ENCODE results near the gene RPL13A. TPM values are rescaled to one million over a fixed set of nuclear protein-coding genes. Genes with fewer than 3 reads are reported as not detected.
A peak's percentile ranks its signal among the peaks of the same experiment; 100 is the strongest.

The RPL13A gene
- total and polyA plus RNA-seq, 9 of the 15 experiments (the other 6 are each of a cell fraction or from before 2014, with no cell fraction given), result 1,744 to 5,482 (median 2,949) TPM

DNA sequence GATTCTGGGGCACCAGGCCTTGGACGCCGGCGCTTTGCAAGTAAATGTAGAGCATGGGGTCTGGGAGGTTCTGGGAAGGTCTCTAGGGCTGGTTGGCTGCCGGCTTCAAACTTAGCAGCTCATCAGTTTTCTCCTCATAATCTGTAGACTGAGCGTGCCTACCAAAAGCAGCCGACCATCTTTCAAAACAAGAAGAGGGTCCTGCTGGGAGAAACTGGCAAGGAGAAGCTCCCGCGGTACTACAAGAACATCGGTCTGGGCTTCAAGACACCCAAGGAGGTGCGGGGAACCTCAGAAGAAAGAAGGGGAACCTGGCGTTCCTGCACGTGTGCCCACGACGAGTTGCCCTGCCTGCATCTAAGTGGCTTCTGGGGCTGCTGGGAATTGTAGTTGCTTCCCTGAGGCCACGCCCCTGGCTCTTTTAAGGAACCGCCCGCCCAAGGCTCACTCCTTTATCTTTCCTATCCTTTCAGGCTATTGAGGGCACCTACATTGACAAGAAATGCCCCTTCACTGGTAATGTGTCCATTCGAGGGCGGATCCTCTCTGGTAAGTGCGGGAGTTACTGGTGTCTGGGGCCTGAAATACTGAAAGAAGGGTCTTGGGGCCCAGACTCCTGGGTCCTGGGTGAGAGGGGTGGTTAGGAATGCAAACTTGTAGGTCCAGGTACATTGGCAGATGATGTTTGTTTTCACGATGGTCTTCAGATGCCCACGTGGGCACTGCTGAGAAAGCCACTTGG is 9.8 kb downstream of the RPL13A start (continued):
- TF ChIP-seq, protein P1, sequence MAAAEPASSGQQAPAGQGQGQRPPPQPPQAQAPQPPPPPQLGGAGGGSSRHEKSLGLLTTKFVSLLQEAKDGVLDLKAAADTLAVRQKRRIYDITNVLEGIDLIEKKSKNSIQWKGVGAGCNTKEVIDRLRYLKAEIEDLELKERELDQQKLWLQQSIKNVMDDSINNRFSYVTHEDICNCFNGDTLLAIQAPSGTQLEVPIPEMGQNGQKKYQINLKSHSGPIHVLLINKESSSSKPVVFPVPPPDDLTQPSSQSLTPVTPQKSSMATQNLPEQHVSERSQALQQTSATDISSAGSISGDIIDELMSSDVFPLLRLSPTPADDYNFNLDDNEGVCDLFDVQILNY (CRISPR knock-in tag; IDR thresholded peaks at IDR 0.05), result no peak
- no peak for TF ChIP-seq NR2F6 (CRISPR knock-in tag; IDR thresholded peaks at IDR 0.05)
- no peak for TF ChIP-seq ZNF282 (CRISPR knock-in tag; IDR thresholded peaks at IDR 0.05)
- TF ChIP-seq RBM15 (IDR thresholded peaks at IDR 0.05; ENCODE audit: insufficient read depth, low read length), result no peak
- peak; percentile 69 for TF ChIP-seq KDM5B (IDR thresholded peaks at IDR 0.05; ENCODE audit: insufficient replicate concordance, low read depth, low read length)
- TF ChIP-seq WHSC1 (IDR thresholded peaks at IDR 0.05; ENCODE audit: low read length), result no peak
- TF ChIP-seq SMARCA4 (IDR thresholded peaks at IDR 0.05), result no peak
- TF ChIP-seq ZNF445 (CRISPR knock-in tag; IDR thresholded peaks at IDR 0.05; ENCODE audit: low read depth), result no peak
- TF ChIP-seq, protein P2, sequence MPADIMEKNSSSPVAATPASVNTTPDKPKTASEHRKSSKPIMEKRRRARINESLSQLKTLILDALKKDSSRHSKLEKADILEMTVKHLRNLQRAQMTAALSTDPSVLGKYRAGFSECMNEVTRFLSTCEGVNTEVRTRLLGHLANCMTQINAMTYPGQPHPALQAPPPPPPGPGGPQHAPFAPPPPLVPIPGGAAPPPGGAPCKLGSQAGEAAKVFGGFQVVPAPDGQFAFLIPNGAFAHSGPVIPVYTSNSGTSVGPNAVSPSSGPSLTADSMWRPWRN (IDR thresholded peaks at IDR 0.05; ENCODE audit: low read depth), result no peak
- TF ChIP-seq, protein P3, sequence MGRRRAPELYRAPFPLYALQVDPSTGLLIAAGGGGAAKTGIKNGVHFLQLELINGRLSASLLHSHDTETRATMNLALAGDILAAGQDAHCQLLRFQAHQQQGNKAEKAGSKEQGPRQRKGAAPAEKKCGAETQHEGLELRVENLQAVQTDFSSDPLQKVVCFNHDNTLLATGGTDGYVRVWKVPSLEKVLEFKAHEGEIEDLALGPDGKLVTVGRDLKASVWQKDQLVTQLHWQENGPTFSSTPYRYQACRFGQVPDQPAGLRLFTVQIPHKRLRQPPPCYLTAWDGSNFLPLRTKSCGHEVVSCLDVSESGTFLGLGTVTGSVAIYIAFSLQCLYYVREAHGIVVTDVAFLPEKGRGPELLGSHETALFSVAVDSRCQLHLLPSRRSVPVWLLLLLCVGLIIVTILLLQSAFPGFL (CRISPR knock-in tag; IDR thresholded peaks at IDR 0.05), result no peak
- no peak for TF ChIP-seq SNIP1 (IDR thresholded peaks at IDR 0.05; ENCODE audit: low read depth)
- TF ChIP-seq XRCC3 (IDR thresholded peaks at IDR 0.05), result no peak
- TF ChIP-seq, protein P4, sequence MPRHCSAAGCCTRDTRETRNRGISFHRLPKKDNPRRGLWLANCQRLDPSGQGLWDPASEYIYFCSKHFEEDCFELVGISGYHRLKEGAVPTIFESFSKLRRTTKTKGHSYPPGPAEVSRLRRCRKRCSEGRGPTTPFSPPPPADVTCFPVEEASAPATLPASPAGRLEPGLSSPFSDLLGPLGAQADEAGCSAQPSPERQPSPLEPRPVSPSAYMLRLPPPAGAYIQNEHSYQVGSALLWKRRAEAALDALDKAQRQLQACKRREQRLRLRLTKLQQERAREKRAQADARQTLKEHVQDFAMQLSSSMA (CRISPR knock-in tag; IDR thresholded peaks at IDR 0.05), result no peak
- no peak for TF ChIP-seq SMARCE1 (IDR thresholded peaks at IDR 0.05)
- no peak for TF ChIP-seq TRIM24 (IDR thresholded peaks at IDR 0.05)
- no peak for TF ChIP-seq HMG20A (CRISPR knock-in tag; conservative IDR thresholded peaks at IDR 0.05)
- TF ChIP-seq PURB (CRISPR knock-in tag; IDR thresholded peaks at IDR 0.05; ENCODE audit: low read depth), result no peak
- TF ChIP-seq, protein P5, sequence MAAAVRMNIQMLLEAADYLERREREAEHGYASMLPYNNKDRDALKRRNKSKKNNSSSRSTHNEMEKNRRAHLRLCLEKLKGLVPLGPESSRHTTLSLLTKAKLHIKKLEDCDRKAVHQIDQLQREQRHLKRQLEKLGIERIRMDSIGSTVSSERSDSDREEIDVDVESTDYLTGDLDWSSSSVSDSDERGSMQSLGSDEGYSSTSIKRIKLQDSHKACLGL (CRISPR knock-in tag; IDR thresholded peaks at IDR 0.05; ENCODE audit: borderline replicate concordance, poor library complexity, severe bottlenecking), result no peak
- TF ChIP-seq HDAC8 (tag; IDR thresholded peaks at IDR 0.05), result no peak
- no peak for TF ChIP-seq TAF7 (tag; IDR thresholded peaks at IDR 0.05)
- no peak for TF ChIP-seq HLTF (IDR thresholded peaks at IDR 0.05)
- TF ChIP-seq ZNF780A (CRISPR knock-in tag; IDR thresholded peaks at IDR 0.05), result no peak
- TF ChIP-seq IRF2 (CRISPR knock-in tag; IDR thresholded peaks at IDR 0.05), result no peak
- no peak for TF ChIP-seq NEUROD1 (IDR thresholded peaks at IDR 0.05; ENCODE audit: borderline replicate concordance, low read depth, low read length, partially characterized antibody)
- no peak for TF ChIP-seq KAT2B (IDR thresholded peaks at IDR 0.05; ENCODE audit: low read depth, low read length)
- TF ChIP-seq CBX2 (IDR thresholded peaks at IDR 0.05; ENCODE audit: insufficient read depth, low read length, poor library complexity, severe bottlenecking), result no peak
